ENCODE data around the gene RIMBP3C.
"Not testable (repeated sequence)": the region's sequence is repeated elsewhere in the genome, so short reads cannot be mapped to it uniquely, and the experiment has no call there.

The RIMBP3C gene

GRCh38 chr22:21571679-21572078 is 20.4 kb upstream of the RIMBP3C start:
- DNase-seq (ENCODE audit: low read depth) = no peak

GRCh38 chr22:21570398-21570797 is 19.1 kb upstream of the RIMBP3C start:
- no peak for DNase-seq (ENCODE audit: low read depth)

GRCh38 chr22:21569459-21570170 is 18.4 kb upstream of the RIMBP3C start:
- DNase-seq (ENCODE audit: low read depth) = no peak

GRCh38 chr22:21569076-21569427 is 17.8 kb upstream of the RIMBP3C start:
- DNase-seq (ENCODE audit: low read depth) = not testable (repeated sequence)

- DNase-seq (ENCODE audit: low read depth) = peak; percentile 9
These were observed 17.2 kb upstream of the RIMBP3C start for GRCh38 chr22:21568347-21569075.

- DNase-seq (ENCODE audit: low read depth) = peak; percentile 78
These were observed 16.4 kb upstream of the RIMBP3C start, which contains the start of gene UBE2L3 for GRCh38 chr22:21567456-21568346. Gene UBE2L3 (plus strand): TSS chr22:21567714. CDS start chr22:21567745, 31 bp downstream.

- DNase-seq (ENCODE audit: low read depth) = no peak
These were observed 13.2 kb upstream of the RIMBP3C start for GRCh38 chr22:21564411-21564810.

- DNase-seq (ENCODE audit: low read depth) = no peak
These were observed 12.7 kb upstream of the RIMBP3C start for GRCh38 chr22:21563912-21564311.

GRCh38 chr22:21560657-21561056 is 9.4 kb upstream of the RIMBP3C start:
- not testable (repeated sequence) for DNase-seq (ENCODE audit: low read depth)

- not testable (repeated sequence) for DNase-seq (ENCODE audit: low read depth)
These were observed 8.3 kb upstream of the RIMBP3C start for GRCh38 chr22:21559345-21560125.

- not testable (repeated sequence) for DNase-seq (ENCODE audit: low read depth)
These were observed 598 bp downstream of the RIMBP3C start for GRCh38 chr22:21550678-21551047.

- DNase-seq (ENCODE audit: low read depth) = not testable (repeated sequence)
These were observed 1.1 kb downstream of the RIMBP3C start for GRCh38 chr22:21550008-21550677.

GRCh38 chr22:21549558-21549957 is 1.7 kb downstream of the RIMBP3C start:
- not testable (repeated sequence) for DNase-seq (ENCODE audit: low read depth)

- not testable (repeated sequence) for DNase-seq (ENCODE audit: low read depth)
These were observed 6.6 kb downstream of the RIMBP3C start for GRCh38 chr22:21544432-21545322.

- not testable (repeated sequence) for DNase-seq (ENCODE audit: low read depth)
These were observed 11.4 kb downstream of the RIMBP3C start for GRCh38 chr22:21539862-21540261.

- DNase-seq (ENCODE audit: low read depth) = not testable (repeated sequence)
These were observed 18.2 kb downstream of the RIMBP3C start for GRCh38 chr22:21532863-21533648.

- not testable (repeated sequence) for DNase-seq (ENCODE audit: low read depth)
These were observed 19.7 kb downstream of the RIMBP3C start for GRCh38 chr22:21531525-21531924.

GRCh38 chr22:21526705-21527500 is 24.4 kb downstream of the RIMBP3C start:
- not testable (repeated sequence) for DNase-seq (ENCODE audit: low read depth)
